T-helper 2 cell (primary cell): ENCODE results near the gene TIPARP.

Experiments used
- DNase-seq, 5 experiments: peaks; one replicate each; pipeline versions ENCODE4 v3.0.0 to v3.0.0-alpha.2; 2012 to 2022
- total RNA-seq, 2 donors: gene quantifications; one replicate each; lab custom pipeline; 2026; lab: John Stamatoyannopoulos, UW

TIPARP gene, protein sequence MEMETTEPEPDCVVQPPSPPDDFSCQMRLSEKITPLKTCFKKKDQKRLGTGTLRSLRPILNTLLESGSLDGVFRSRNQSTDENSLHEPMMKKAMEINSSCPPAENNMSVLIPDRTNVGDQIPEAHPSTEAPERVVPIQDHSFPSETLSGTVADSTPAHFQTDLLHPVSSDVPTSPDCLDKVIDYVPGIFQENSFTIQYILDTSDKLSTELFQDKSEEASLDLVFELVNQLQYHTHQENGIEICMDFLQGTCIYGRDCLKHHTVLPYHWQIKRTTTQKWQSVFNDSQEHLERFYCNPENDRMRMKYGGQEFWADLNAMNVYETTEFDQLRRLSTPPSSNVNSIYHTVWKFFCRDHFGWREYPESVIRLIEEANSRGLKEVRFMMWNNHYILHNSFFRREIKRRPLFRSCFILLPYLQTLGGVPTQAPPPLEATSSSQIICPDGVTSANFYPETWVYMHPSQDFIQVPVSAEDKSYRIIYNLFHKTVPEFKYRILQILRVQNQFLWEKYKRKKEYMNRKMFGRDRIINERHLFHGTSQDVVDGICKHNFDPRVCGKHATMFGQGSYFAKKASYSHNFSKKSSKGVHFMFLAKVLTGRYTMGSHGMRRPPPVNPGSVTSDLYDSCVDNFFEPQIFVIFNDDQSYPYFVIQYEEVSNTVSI
- 232 to 477 reads per million in 2 donors for total RNA-seq

DNA sequence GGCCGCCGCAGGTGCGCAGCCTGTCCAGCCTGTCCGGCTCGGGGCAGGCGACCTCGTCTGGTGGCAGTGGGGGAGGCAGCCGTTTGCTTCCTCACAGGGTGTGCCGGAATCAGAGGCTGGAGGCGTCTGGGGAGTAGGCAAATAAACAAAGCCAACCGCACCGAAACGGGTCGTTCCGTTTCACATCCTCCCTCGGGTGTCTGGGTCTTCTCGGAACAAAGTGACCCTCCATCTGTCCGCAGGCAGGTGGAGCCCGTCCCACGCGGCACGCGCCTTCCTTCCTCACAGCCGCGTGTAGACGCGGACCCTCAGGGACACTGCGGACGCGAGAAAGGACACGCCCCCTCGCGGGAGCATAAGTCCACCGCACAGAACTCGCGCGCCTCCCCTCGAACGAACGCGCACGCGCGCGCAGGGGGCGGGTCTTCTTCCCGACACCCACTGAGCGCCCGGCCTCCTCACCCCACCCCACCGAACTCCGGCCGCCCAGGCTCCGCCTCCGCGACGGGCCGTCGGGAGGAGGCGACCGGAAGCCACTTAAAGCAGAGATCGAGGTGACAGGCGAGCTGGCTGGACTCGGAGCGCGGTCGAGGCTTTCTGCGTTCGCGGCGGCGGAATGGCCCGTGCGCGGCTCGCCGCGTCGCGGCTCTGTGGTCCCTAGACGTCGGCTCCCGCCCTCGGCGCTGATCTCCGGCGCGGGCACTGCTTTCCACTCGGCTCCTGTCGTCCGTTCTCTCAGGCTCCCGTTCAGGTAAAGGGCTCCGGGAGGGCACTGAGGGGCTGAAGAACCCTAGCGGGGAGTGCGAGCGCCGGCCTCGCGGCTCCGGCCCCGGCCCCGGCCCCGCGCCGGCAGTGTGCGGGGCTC, at the start of gene TIPARP:
Gene TIPARP (plus strand): TSS at position 545 of the 865 bp plus-strand sequence. CDS start 3,108 bp downstream, outside the sequence.
- DNase-seq = peak; percentile 96 to 99 (median 98)

DNA sequence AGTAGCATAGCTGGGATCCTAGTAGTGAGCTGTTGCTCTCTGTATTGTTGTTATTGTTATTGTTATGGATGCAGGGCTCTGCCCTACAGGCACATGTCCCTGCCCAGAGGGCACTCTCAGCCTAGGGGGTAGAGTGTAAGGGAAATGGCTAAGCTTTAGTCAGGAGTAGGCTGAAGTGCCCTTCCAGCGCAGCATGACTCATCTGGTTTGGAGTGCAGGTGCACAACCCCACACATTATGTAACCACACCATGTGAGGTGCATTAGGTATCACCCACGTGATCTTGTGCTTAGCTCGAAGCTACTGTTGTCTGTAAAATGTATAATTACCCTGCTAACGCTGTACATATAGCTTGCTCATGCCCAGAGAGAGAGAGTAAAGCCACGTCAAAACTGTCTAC, 48.3 kb upstream of the TIPARP start:
- peak in 1 of 5 experiments; percentile 24 for DNase-seq

DNA sequence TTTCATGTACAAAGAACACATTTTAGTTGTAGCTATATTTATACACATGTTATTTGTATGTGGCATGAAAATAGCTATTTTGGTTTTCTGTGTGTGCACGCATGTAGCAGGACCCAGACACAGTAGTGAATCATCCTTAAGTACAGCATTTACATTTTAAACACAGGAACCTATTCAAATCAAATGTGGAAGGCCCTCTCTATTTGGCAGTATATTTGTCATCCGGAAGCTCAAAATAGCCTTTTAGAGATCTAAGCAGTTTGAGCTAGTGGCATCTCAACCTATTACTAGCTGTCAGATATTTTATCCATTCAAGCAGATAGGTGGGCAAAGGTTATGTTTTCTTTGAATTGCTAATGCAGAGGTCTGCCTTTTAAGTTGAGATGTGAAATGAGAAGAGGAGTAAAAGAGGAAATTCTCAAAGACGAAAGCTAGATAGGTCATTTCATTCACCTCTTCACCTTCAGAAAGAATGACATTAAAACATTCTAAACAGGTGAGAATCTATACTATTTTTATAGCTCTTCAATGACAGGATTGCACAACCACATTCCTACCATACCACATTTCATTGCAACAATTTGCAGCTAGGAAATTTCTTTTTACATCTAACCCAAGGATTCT, 46.3 kb upstream of the TIPARP start:
- no peak for DNase-seq

DNA sequence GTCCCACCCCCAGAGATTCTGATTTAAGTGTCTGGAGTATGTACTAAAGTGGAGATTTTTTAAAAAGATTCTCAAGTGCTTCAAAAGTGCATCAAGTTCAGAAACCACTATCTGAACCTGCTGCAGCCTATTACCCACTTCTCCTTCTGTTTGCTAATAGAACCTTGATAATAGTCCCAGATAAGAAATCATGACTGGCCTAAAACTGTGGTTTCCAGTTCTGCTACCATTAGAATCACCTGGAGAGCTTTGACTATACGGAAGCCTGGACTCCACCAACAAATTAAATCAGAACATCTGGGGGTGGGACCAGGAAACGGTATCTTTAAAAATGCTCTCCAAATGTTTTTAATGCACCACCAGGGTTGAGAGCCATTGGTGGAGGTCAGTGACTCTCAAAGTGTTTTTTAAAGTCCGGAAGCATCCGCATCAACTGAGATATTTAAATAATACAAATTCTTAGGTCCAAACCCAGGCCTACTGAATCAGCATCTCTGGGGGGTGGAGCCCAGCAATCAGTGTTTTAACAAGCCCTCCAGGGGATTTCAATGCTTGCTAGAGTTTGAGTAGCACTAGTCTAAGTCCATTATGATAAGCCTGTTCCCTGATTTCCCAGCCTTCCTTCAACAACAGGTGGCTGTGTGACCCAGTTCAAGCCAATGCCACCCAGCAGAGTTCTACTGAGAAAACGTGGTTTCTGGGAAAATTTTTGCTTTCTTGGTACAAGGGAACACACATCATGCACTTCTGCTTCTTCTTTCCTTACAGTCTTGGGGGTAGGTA, 45.4 kb upstream of the TIPARP start:
- DNase-seq = no peak

DNA sequence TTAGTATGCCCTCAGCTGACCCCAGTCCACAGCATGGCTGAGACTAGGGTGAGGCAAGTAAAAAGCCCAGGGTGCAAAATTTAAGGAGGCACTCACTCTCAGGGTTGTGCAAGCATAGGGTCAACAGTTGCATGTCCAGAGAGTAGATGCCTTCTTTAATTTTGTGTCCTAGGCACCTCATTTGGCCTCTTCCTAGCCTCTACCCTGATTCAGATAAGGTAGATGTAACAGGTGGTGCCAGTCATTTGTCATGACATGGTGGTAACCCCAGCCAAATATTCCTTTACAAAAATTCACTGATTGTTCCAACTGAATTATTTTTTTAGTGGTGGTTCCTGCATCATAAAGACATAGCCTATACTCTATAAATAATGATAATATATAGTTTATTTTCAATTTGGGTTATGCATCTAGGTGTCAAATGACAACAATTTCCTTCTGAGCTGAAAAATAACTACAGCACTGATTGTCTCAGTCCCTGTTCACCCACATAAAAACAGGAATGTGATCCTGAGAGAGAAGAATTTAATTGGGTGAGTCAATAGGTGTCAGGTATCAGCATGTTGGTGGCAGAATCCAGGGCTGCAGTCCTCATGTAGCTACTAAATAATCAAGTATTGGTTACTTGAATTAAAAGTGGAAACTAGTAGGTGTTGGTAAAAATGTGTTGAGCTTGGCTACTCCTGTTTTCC, 44.2 kb upstream of the TIPARP start:
- no peak for DNase-seq

DNA sequence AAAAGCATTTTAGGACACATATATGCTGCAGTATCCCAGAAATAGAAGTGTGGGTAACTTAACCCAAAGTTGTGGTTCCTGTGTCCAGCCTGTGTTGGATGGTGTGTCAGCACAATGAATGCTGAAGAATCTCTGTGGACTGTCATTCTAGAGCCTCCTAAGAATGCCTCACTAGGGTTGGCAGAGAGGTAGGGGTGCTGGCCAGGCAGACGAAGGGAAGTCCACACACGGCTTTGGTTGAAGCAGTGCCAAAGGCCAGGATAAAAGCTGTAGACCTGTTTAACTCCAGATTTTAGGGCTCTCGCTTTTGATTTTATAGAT, 43.7 kb upstream of the TIPARP start:
- no peak for DNase-seq

DNA sequence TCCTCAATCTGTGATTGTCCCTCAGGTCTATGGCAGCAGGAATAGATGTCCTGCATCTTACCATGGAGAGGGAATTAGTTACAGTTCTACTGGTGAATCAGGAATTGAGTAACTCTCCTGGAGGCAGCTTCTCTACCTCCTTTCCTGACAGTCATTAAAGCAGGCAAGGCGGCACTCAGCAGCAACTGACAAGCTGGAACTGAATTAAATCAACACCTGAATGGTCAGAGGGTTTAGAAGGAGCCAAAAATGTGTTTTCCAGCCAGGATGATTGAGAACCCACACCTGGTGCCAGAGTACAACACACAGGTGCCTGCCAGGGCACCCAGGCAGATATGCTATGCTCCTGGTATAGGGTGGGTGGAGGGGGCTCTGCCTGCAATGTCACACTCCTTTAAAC, 43.1 kb upstream of the TIPARP start:
- DNase-seq = no peak

DNA sequence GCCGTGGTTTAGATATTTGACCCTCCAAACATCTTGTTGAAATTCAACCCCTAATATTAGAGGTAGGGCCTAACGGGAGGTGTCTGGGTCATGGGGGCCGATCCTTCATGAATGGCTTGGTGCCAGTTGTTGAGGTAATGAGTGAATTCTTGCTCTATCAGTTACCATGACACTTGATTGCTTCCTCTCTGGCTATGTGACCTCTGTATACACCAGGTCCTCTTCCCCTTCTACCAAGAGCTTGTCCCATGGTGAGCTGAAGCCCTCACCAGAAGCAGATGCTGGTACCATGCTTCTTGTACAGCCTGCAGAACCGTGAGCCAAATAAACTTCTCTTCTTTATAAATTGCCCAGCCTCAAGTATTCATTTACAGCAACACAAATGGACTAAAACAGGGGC, 41.8 kb upstream of the TIPARP start:
- no peak for DNase-seq

DNA sequence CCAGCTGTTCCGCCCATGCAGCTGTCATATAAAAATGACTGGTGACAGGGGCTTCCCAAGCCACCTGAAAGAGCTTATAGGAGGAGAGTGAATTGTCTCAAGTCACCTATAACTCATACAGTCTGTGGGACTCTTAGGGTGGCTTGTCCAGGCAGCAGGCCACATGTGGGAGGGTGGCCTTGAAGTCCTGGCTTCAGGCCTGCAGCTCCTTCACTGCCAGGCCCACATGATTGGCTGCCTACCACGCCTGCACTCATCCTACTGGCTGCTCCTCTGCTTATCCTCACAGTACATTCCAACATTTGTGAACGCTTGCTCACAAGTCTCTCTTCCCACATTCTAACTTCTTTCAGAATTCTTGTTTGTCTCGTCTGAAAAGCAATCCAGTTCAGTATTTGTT, 41.1 kb upstream of the TIPARP start:
- no peak for DNase-seq

DNA sequence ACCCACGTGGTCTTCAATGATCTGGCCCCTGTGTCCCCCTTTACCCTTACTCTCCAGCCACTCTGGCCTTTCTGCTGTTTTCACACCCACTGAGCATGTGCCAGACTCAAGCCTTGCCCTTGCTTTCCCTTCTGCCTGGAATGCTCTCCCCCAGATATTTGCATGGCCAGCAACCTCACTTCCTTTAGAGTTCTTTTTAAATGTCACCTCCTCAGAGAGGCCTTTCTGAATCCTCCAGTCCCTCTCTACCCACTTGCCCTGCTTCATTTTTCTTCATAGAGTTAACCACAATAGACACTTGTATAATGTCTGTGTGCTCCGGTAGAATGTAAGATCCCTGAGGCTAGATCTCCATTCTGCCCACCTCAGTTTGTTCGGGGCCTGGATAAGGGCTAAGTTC, 39.4 kb upstream of the TIPARP start:
- DNase-seq = no peak

DNA sequence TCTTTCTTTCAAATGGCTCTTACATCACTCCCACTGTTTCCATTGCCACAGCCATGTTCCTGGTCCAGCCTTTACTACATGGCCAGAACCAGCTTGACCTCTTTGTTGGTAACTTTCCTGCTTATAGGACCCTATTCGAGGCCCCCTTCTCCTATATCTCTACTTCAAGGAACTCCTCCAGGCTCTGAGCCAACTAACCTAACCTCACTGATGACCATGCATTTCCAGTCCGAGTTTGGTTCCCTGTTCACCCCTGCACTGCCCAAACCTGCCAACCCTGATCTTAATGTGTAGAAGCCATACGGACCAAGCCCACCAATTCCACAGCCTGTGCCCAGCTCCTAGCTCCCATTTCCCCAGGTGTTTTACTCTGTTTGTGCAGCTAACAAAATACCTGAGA, 38.4 kb upstream of the TIPARP start:
- no peak for DNase-seq

DNA sequence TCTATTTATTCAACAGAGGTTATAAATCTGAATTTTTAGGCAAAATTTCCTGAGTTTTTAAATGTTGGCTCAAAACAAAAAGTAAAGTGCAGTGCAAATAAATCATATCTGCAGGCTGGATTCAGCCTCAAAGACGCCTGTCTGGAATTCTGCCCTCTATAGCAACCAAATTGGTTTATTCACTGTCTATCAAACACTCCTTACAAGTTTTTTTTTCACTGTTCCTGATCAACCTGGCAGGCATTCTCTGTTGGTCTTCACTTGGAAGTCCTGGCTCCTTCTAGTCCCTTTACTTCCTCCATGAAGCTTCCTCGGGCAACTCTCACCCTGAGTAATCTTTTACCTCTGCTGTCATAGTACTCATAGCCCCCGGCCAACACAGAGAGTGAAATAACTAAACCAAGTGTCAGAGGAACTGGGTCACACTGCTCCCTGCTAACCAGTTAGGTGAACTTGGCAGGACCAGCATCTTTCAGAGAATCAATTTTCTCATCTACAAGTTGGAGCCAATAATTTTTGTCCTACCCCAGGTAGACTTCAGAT, 36.8 kb upstream of the TIPARP start:
- no peak for DNase-seq

DNA sequence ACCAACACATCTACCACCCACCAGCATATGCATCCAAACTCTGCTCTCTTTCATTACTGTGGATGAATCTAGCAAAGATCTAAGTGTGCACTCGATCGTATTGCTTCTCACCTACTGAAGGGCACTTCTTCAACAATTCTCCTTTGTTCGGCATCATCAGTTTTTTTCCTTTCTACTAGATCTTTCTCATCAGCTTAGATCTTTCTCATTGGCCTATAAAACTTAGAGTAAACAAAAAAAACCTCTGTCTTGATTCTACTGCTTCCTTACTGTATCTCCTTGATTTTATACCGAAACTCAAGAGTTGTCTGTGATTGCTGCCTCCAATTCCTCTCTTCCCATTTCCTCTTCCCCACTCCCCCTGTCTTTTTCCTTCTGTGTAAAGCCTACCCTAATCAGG, 36.1 kb upstream of the TIPARP start:
- DNase-seq = no peak

DNA sequence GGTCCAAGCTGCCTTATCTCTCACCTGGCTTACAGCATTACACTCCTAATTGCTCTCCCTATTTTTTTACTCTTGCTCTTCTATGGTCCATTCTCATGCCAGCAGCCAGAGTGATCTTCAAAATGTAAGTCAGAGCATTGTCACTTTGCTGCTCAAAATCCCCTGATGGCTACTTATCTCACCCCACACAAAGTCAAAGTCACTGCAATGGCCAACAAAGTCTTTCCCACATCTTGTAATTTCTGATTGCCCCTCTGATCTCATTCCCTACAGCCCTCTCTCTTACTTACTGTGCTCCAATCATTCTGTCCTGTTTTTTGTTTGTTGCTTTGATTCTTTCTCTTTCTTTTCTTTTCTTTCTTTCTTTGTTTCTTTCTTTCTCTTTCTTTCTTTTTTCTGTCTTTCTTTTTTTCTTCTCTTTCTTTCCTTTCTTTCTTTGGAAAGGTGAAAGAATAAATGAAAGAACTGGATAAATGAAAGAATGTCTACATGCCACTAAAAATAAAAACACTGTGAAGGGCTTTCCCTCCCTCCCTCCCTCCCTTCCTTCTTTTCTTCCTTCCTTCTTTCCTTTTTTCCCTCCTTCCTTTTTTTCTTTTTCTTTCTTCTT, 34.9 kb upstream of the TIPARP start:
- DNase-seq = no peak

DNA sequence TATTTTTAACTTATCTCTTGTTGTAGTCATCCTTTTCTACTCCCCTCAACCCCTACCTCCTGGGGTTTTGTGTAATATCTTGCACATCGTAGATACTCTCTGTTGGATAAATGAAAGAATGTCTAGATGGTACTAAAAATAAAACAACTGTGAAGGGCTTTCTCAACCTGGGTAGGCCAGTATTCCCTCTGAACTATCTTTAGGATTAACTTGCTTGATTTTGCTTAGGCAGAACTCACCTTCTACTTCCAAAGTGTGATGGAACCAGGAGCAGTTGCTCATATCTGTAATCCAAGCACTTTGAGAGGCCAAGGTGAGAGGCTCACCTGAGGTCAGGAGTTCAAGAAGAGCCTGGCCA, 32.8 kb upstream of the TIPARP start:
- no peak for DNase-seq

DNA sequence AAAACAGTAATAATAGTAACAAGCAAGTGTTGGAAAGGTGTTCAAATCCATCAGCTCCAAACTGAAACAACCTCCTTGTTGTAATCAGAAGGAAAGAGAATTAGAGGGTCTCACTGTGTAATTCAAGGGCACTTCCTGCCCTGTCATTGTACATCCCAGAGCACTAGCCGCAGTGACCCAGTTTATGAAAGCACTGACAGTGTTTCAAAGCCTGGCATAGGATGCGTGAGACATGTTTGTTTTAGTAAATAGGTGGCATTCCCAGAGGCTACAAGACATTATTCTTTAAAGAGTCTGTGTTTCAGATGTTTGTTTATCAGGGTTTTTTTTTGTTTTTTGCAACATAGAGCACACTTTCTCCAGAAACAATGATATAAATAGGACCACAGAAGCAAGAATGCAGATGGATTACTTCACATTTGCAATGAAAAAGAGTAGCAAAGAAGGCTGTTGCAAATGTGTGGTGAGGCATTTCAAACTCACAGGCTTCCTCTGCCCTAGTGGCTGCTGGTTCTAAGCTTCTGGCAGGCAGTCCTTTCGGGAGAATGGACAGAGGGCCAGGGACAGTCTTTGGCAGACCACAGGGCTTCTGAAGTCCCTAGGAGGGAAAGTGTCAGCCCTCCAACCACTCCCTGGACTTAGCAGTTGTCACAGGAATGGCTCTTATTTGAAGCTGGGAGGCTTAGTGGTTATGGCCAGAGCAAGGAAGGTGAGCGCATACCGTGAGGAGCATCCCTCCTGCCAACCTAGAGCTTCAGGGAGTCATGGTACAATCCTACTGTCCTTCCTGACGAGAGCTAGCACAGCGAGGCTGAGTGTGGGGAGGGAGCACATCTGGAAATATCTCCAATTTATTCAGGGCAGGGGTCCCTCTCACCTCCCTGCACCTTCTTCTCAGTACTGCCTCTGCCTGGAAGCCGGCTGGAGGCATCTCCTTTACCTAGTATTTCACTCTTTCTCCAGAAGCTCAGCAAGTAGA, 31.4 kb upstream of the TIPARP start:
- DNase-seq = peak in 2 of 5 experiments; percentile 23 to 24

DNA sequence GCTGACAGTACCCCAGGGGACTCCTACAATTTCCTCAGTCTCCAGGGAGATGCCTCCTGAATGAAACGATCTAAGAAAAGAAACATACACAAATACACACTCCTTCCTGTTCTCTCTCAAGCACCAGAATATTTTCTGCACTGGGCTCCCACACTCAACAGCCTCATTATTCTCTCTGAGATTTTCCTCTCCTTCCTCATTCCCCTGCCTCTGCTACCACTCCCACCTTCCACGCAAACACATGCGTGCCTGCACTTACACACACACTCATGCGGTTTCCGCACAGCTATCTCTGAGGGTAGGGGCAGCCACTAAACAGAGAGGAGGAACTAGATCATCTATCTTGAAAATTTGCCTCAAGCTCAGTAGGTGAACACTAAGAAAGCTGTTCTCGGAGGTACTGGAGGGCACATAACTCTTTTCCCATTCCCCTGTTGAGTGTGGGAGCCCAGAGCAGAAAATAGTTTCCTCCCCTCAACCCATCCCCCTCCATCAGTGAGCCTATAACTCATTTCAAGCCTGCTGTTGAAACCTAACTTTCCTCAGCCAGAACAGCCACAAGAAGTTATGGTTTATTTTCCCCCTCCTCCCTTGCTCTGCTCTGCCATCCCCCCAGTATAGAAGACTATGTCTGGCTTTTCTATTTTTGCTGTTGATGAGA, 30.5 kb upstream of the TIPARP start:
- peak in 2 of 5 experiments; percentile 35 to 86 for DNase-seq

DNA sequence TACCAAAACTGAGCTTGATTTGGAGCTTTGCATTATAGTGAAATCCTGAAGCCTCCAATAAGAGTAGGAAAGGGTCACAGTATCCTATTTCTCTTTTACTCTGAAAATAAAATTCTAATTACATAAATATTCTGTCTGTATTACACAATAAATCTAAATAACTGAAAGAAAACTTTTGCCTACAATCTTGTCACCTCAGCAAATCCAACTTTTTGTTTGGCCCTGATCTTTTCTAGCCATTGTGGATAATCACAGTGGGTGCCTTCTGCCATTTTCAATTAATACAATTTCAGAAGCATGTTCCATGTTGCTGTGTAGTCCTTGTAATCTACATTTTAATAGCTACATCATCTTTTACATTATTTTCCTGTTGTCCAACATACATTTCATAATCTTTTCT, 29.4 kb upstream of the TIPARP start:
- DNase-seq = no peak

DNA sequence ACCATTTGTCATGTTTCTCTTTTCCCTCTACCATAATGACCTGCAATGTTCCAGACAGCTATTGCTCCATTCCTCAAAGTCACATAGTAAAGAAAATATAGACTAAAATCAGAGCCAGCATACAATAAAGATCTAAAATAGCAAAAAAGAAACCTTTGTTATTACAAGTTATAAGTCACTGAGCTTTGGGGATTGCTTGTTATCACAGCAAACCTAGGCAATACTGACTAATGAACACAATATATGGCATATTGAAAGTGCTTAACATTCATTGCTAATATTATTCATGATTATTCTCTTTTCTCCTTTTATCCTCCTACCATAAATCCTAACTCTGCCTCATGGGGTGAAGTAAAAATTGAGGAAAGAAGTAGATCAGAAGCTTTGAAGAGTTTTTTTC, 27.4 kb upstream of the TIPARP start:
- DNase-seq = no peak
